ENCODE results near the gene AKAP13. TPM values are rescaled to one million over a fixed set of nuclear protein-coding genes. Genes with fewer than 3 reads are reported as not detected.

AKAP13 gene
- total RNA-seq, 2 experiments from 2014 or later = 282 to 304 TPM

DNA sequence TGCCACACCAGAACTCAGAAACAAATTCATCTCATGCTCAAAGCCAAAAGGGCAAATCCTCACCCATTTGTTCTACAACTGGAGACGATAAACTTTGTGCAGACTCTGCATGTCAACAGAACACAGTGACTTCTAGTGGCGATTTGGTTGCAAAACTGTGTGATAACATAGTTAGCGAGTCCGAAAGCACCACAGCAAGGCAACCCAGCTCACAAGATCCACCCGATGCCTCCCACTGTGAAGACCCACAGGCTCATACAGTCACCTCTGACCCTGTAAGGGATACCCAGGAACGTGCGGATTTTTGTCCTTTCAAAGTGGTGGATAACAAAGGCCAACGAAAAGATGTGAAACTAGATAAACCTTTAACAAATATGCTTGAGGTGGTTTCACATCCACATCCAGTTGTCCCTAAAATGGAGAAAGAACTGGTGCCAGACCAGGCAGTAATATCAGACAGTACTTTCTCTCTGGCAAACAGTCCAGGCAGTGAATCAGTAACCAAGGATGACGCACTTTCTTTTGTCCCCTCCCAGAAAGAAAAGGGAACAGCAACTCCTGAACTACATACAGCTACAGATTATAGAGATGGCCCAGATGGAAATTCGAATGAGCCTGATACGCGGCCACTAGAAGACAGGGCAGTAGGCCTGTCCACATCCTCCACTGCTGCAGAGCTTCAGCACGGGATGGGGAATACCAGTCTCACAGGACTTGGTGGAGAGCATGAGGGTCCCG lies 199.7 kb downstream of the AKAP13 start:
- POLR2A ChIA-PET = interaction anchor here (1.0 to 3.7 kb wide), 8 partner anchors 24 to 127 kb away, joined by 3 to 27 read pairs (median 8); no protein-coding TSS in a partner anchor
- DNase-seq (peak in 3 of 14 experiments; percentile 19 to 65 (median 53)), ATAC-seq (ENCODE audit: poor library complexity) (no peak)
- no peak for TF ChIP-seq CTCF (IDR thresholded peaks at IDR 0.05)
- H3K9me3 Mint-ChIP-seq = no peaks in the 10 kb centered on the region
- no peak overlapping the region for H3K4me3 Mint-ChIP-seq
- intact Hi-C loops (cut with DNase I, micrococcal nuclease) = loop anchor here in 1 of 2 experiments (10.0 kb wide), 1 partner anchor 285 kb away; no protein-coding TSS in a partner anchor
- Histone ChIP-seq H3K4me3 (ENCODE audit: low read length) (no peak overlapping the region), H3K9me3 (ENCODE audit: control insufficient read depth in 1 of 2, insufficient read depth in 1 of 2, low read length in 2 of 2) (no peaks in the 10 kb centered on the region), H3K27me3 (ENCODE audit: control insufficient read depth in 1 of 2, insufficient read depth in 2 of 2, low read length in 2 of 2) (no peaks in the 10 kb centered on the region), H3K4me1 (ENCODE audit: insufficient read depth, low read length) (peaks cover 55% of the 10 kb centered on the region), H3K27ac (ENCODE audit: low read depth in 1 of 2, low read length in 2 of 2) (peak overlapping the region; percentile 86 to 96), H3K36me3 (ENCODE audit: insufficient read depth, low read length) (peaks cover 46% of the 10 kb centered on the region)
- CTCF ChIA-PET = no interaction called here
- peaks cover 87% of the 10 kb centered on the region for H3K36me3 Mint-ChIP-seq (ENCODE audit: low read depth)
- H3K27me3 Mint-ChIP-seq = no peaks in the 10 kb centered on the region
- peak overlapping the region; percentile 100 for H3K27ac Mint-ChIP-seq
- H3K4me1 Mint-ChIP-seq (ENCODE audit: low read depth) = peaks cover 67% of the 10 kb centered on the region

GRCh38 chr15:85580879-85581278 lies 200.5 kb downstream of the AKAP13 start:
- H3K9me3 ChIP-seq (ENCODE audit: control insufficient read depth in 1 of 2, insufficient read depth in 1 of 2, low read length in 2 of 2) = no peaks in the 10 kb centered on the region
- Mint-ChIP-seq H3K9me3 (no peaks in the 10 kb centered on the region), H3K27ac (peak overlapping the region; percentile 100), H3K4me1 (ENCODE audit: low read depth) (peaks cover 75% of the 10 kb centered on the region), H3K27me3 (no peaks in the 10 kb centered on the region), H3K4me3 (peak overlapping the region; percentile 87), H3K36me3 (ENCODE audit: low read depth) (peaks cover 90% of the 10 kb centered on the region)
- H3K4me1 ChIP-seq (ENCODE audit: insufficient read depth, low read length) = peaks cover 59% of the 10 kb centered on the region
- ATAC-seq (ENCODE audit: poor library complexity) (peak; percentile 10), DNase-seq (peak in 13 of 14 experiments; percentile 9 to 82 (median 43))
- TF ChIP-seq CTCF (IDR thresholded peaks at IDR 0.05) = no peak
- CTCF ChIA-PET = interaction anchor here (1.0 to 1.1 kb wide), 2 partner anchors 75 to 285 kb away, joined by 3 read pairs; no protein-coding TSS in a partner anchor
- peak overlapping the region; percentile 4 for H3K4me3 ChIP-seq (ENCODE audit: low read length)
- peak overlapping the region; percentile 86 to 96 for H3K27ac ChIP-seq (ENCODE audit: low read depth in 1 of 2, low read length in 2 of 2)
- H3K27me3 ChIP-seq (ENCODE audit: control insufficient read depth in 1 of 2, insufficient read depth in 2 of 2, low read length in 2 of 2) = no peaks in the 10 kb centered on the region
- POLR2A ChIA-PET = interaction anchor here (1.0 to 3.7 kb wide), 11 partner anchors 16 to 126 kb away, joined by 3 to 27 read pairs (median 8); no protein-coding TSS in a partner anchor
- peaks cover 40% of the 10 kb centered on the region for H3K36me3 ChIP-seq (ENCODE audit: insufficient read depth, low read length)
- intact Hi-C loops (cut with DNase I, micrococcal nuclease) = no loop called here

GRCh38 chr15:85581495-85581894 lies 201.1 kb downstream of the AKAP13 start:
- peak overlapping the region; percentile 62 for H3K4me3 ChIP-seq (ENCODE audit: low read length)
- H3K4me1 ChIP-seq (ENCODE audit: insufficient read depth, low read length) = peaks cover 64% of the 10 kb centered on the region
- H3K27ac ChIP-seq (ENCODE audit: low read depth in 1 of 2, low read length in 2 of 2) = peak overlapping the region; percentile 86 to 96
- intact Hi-C loops (cut with DNase I, micrococcal nuclease) = no loop called here
- no peaks in the 10 kb centered on the region for H3K9me3 ChIP-seq (ENCODE audit: control insufficient read depth in 1 of 2, insufficient read depth in 1 of 2, low read length in 2 of 2)
- DNase-seq = peak in 12 of 14 experiments; percentile 11 to 85 (median 46)
- no peaks in the 10 kb centered on the region for H3K27me3 ChIP-seq (ENCODE audit: control insufficient read depth in 1 of 2, insufficient read depth in 2 of 2, low read length in 2 of 2)
- ChIA-PET POLR2A (interaction anchor here (1.1 to 3.7 kb wide), 19 partner anchors 9 to 265 kb away, joined by 3 to 27 read pairs (median 7); partner anchors contain the start of gene AKAP13), CTCF (interaction anchor here (1.0 to 1.2 kb wide), 3 partner anchors 38 to 285 kb away, joined by 3 to 6 read pairs (median 3); no protein-coding TSS in a partner anchor)
- peaks cover 79% of the 10 kb centered on the region for H3K4me1 Mint-ChIP-seq (ENCODE audit: low read depth)
- TF ChIP-seq CTCF (IDR thresholded peaks at IDR 0.05) = no peak
- no peaks in the 10 kb centered on the region for H3K9me3 Mint-ChIP-seq
- H3K36me3 ChIP-seq (ENCODE audit: insufficient read depth, low read length) = peaks cover 38% of the 10 kb centered on the region
- peak overlapping the region; percentile 100 for H3K27ac Mint-ChIP-seq
- no peaks in the 10 kb centered on the region for H3K27me3 Mint-ChIP-seq
- ATAC-seq (ENCODE audit: poor library complexity) = peak; percentile 46
- H3K4me3 Mint-ChIP-seq = peak overlapping the region; percentile 87
- H3K36me3 Mint-ChIP-seq (ENCODE audit: low read depth) = peaks cover 90% of the 10 kb centered on the region
